DOHH2 (cell line): ENCODE data around the gene S1PR2.
"Not testable (repeated sequence)": the region's sequence is repeated elsewhere in the genome, so short reads cannot be mapped to it uniquely, and the experiment has no call there.

Experiments used
- H3F3A ChIP-seq: fragments of 200-600 bp; sonication (generic), shearing (Covaris generic); 2 replicates; pipeline ENCODE4 v1.6.0; 2016; ENCODE audit warnings: antibody characterized with exemption, mild to moderate bottlenecking; ENCODE audit not compliant: control insufficient read depth, insufficient read depth
- H3K27ac ChIP-seq: fragments of 200-600 bp; sonication (generic); 2 replicates; pipeline ENCODE4 v1.5.1; 2014; ENCODE audit warnings: low read depth, mild to moderate bottlenecking, low read length, moderate library complexity
- H3K27me3 ChIP-seq: fragments of 200-600 bp; sonication (generic); 2 replicates; pipeline ENCODE4 v1.6.1; 2014; ENCODE audit warnings: mild to moderate bottlenecking, low read length, mixed read lengths; ENCODE audit not compliant: control insufficient read depth
- H3K36me3 ChIP-seq: fragments of 200-600 bp; sonication (generic); 2 replicates; pipeline ENCODE4 v1.6.1; 2014; ENCODE audit warnings: mild to moderate bottlenecking, low read length, moderate library complexity, mixed read lengths; ENCODE audit not compliant: control insufficient read depth
- H3K4me1 ChIP-seq: fragments of 200-600 bp; sonication (generic); 2 replicates; pipeline ENCODE4 v1.6.1; 2014; ENCODE audit warnings: mild to moderate bottlenecking, low read length, mixed read lengths; ENCODE audit not compliant: control insufficient read depth
- H3K4me2 ChIP-seq: fragments of 200-600 bp; sonication (generic); 2 replicates; pipeline ENCODE4 v1.6.0; 2014; ENCODE audit warnings: mild to moderate bottlenecking, low read length, moderate library complexity
- H3K4me3 ChIP-seq: fragments of 200-600 bp; sonication (generic); 2 replicates; pipeline ENCODE4 v1.5.1; 2014; ENCODE audit warnings: mild to moderate bottlenecking, low read length, mixed read lengths
- H3K79me2 ChIP-seq: fragments of 200-600 bp; sonication (generic); 2 replicates; pipeline ENCODE4 v1.6.1; 2014; ENCODE audit warnings: mild to moderate bottlenecking, low read length, mixed read lengths; ENCODE audit not compliant: control insufficient read depth
- H3K9me2 ChIP-seq: fragments of 200-600 bp; sonication (generic); replicated peaks from 2 replicates; pipeline ENCODE4 v1.6.1; 2014; ENCODE audit warnings: mild to moderate bottlenecking, low read length, mixed read lengths; ENCODE audit not compliant: control insufficient read depth
- H3K9me3 ChIP-seq: fragments of 200-600 bp; sonication (generic); 2 replicates; pipeline ENCODE4 v1.6.1; 2014; ENCODE audit warnings: antibody characterized with exemption, low read length, mixed read lengths; ENCODE audit not compliant: control insufficient read depth, insufficient read depth
- H4K20me1 ChIP-seq: fragments of 200-600 bp; sonication (generic); 2 replicates; pipeline ENCODE4 v1.6.0; 2014; ENCODE audit warnings: low read depth, mild to moderate bottlenecking, antibody characterized with exemption, low read length, moderate library complexity; ENCODE audit not compliant: control insufficient read depth, insufficient read depth
- EZH2phosphoT487 ChIP-seq: fragments of 200-600 bp; sonication (generic); IDR thresholded peaks from 2 replicates; pipeline ENCODE4 v1.6.1; 2017; ENCODE audit warnings: borderline replicate concordance, mild to moderate bottlenecking, antibody characterized with exemption, low read length, moderate library complexity, mixed read lengths
- TF ChIP-seq, protein P1 (sequence below): fragments of 200-600 bp; sonication (generic); IDR thresholded peaks from one replicate; pipeline ENCODE4 v1.5.1; 2014; ENCODE audit warnings: antibody characterized with exemption, mild to moderate bottlenecking, low read depth, low read length; ENCODE audit not compliant: poor library complexity, severe bottlenecking

Gene S1PR2

GRCh38 chr19:10245189-10245939, 14.2 kb upstream of the S1PR2 start:
- H3K27ac ChIP-seq = peak overlapping the region; percentile 100
- H3K4me3 ChIP-seq = peak overlapping the region; percentile 46
- peaks cover 16% of the 10 kb centered on the region for H3K79me2 ChIP-seq
- H3K27me3 ChIP-seq = no peaks in the 10 kb centered on the region
- H3K4me2 ChIP-seq = peak overlapping the region; percentile 79
- peaks cover 7% of the 10 kb centered on the region; the same call in 1 of the 2 replicates for H3K9me3 ChIP-seq
- peaks cover 99% of the 10 kb centered on the region for H3K4me1 ChIP-seq
- no peaks in the 10 kb centered on the region for H3K9me2 ChIP-seq
- H3K36me3 ChIP-seq = peaks cover 24% of the 10 kb centered on the region
- H4K20me1 ChIP-seq = no peaks in the 10 kb centered on the region
- no peak for TF ChIP-seq EZH2phosphoT487
- TF ChIP-seq, protein P1, sequence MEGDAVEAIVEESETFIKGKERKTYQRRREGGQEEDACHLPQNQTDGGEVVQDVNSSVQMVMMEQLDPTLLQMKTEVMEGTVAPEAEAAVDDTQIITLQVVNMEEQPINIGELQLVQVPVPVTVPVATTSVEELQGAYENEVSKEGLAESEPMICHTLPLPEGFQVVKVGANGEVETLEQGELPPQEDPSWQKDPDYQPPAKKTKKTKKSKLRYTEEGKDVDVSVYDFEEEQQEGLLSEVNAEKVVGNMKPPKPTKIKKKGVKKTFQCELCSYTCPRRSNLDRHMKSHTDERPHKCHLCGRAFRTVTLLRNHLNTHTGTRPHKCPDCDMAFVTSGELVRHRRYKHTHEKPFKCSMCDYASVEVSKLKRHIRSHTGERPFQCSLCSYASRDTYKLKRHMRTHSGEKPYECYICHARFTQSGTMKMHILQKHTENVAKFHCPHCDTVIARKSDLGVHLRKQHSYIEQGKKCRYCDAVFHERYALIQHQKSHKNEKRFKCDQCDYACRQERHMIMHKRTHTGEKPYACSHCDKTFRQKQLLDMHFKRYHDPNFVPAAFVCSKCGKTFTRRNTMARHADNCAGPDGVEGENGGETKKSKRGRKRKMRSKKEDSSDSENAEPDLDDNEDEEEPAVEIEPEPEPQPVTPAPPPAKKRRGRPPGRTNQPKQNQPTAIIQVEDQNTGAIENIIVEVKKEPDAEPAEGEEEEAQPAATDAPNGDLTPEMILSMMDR = no peak
- H3F3A ChIP-seq = peaks cover 67% of the 10 kb centered on the region

DNA sequence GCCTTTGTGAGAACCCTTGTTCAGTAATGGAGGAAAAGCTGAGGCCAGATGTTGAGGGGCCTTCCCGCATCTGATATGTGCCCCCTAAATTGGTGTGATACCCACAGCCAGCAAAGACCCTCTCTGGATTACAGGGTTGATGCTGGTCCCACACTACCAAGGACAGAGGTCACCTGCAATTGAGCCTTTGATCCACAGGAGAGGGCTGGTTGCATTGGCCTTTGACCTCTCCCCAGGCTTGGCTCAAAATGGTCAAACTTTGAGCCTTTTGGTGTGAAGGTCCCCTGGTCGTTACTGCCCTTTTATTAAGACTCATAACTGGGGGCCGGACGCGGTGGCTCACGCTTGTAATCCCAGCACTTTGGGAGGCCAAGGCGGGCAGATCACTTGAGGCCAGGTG, 12.5 kb upstream of the S1PR2 start:
- peaks cover 75% of the 10 kb centered on the region for H3F3A ChIP-seq

DNA sequence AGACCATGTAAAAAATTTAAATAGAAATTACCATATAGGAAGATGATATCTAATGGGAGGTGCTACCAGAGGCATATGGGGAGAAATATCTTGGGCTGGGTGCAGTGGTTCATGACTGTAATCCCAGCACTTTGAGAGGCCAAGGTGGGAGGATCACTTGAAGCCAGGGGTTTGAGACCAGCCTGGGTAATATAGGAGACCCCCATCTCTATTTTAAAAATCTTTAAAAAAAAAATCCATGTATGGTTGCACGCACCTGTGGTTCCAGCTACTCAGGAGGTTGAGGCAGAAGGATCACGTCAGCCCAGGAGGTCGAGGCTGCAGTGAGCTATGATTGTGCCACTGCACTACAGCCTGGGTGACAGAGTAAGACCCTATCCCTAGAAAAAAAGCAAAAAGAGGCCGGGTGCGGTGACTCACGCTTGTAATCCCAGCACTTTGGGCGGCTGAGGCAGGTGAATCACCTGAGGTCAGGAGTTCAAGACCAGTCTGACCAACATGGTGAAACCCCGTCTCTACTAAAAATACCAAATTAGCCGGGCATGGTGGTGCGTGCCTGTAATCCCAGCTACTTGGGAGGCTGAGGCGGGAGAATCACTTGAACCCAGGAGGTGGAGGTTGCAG, 10.8 kb upstream of the S1PR2 start:
- H3K9me3 ChIP-seq, H3K9me2 ChIP-seq, H4K20me1 ChIP-seq, H3K27me3 ChIP-seq: not testable (repeated sequence)
- Histone ChIP-seq H3K4me3 (peak overlapping the region; percentile 73), H3K4me1 (peaks cover 97% of the 10 kb centered on the region), H3F3A (peaks cover 80% of the 10 kb centered on the region), H3K4me2 (peak overlapping the region; percentile 79), H3K79me2 (peaks cover 14% of the 10 kb centered on the region), H3K36me3 (peaks cover 34% of the 10 kb centered on the region), H3K27ac (peak overlapping the region; percentile 100)

More for the DNA sequence above, 12.5 kb upstream of the S1PR2 start:
- Histone ChIP-seq H3K4me2 (peak overlapping the region; percentile 79), H3K4me1 (peaks cover 97% of the 10 kb centered on the region), H3K36me3 (peaks cover 27% of the 10 kb centered on the region), H3K79me2 (peaks cover 6% of the 10 kb centered on the region), H3K27me3 (no peaks in the 10 kb centered on the region), H4K20me1 (no peaks in the 10 kb centered on the region), H3K9me3 (peaks cover 7% of the 10 kb centered on the region; the same call in 1 of the 2 replicates), H3K4me3 (peak overlapping the region; percentile 58), H3K27ac (peak overlapping the region; percentile 100), H3K9me2 (no peaks in the 10 kb centered on the region)
- TF ChIP-seq EZH2phosphoT487 = no peak
- TF ChIP-seq, protein P1 = no peak
